Panc1 (cell line): ENCODE results near the gene HDHD2. TPM values are rescaled to one million over a fixed set of nuclear protein-coding genes. Genes with fewer than 3 reads are reported as not detected.

Experiments
- ATAC-seq: fragments of 200-7000 bp; cut with Tn5 transposase; 2 replicates; pipeline ENCODE4 v1.9.1; 2020; ENCODE audit warnings: mild to moderate bottlenecking, moderate library complexity
- BruUV-seq: library from RNA; stranded (reverse); fragments of 400-500 nt; replicated peaks from 2 replicates; lab custom pipeline; 2021; lab: Mats Ljungman, UMichigan
- CTCF ChIA-PET: fragments of 300-600 bp; sonication (Branson Sonifier 250); formaldehyde crosslinking; loops from one replicate; lab custom pipeline; 2022; ENCODE audit warnings: antibody characterized with exemption; lab: Charles Lee
- POLR2A ChIA-PET: fragments of 300-600 bp; sonication (Branson Sonifier 250); formaldehyde crosslinking; loops from one replicate; lab custom pipeline; 2022; ENCODE audit warnings: antibody characterized with exemption; lab: Charles Lee
- DNase-seq: peaks from one replicate; pipeline ENCODE4 v3.0.0-alpha.2; 2010; ENCODE audit warnings: low read depth, low spot score
- H3K27ac ChIP-seq: 2 replicates; pipeline ENCODE4 v1.5.1; 2011; ENCODE audit warnings: mild to moderate bottlenecking, low read length, inconsistent platforms
- H3K27me3 ChIP-seq: fragments of 200-500 bp; sonication (Bioruptor generic); 2 replicates; pipeline ENCODE4 v1.6.0; 2014; ENCODE audit warnings: low read length, inconsistent platforms; ENCODE audit not compliant: control insufficient read depth, insufficient read depth
- H3K36me3 ChIP-seq: fragments of 200-500 bp; sonication (Bioruptor generic); 2 replicates; pipeline ENCODE4 v1.5.1; 2014; ENCODE audit warnings: inconsistent platforms, mild to moderate bottlenecking, low read length, moderate library complexity; ENCODE audit not compliant: control insufficient read depth, insufficient read depth
- H3K4me1 ChIP-seq: 2 replicates; pipeline ENCODE4 v1.5.1; 2011; ENCODE audit warnings: inconsistent platforms, mild to moderate bottlenecking, low read length, moderate library complexity; ENCODE audit not compliant: control insufficient read depth, insufficient read depth
- H3K4me3 ChIP-seq, 2 experiments: 2 replicates each; pipeline ENCODE4 v1.5.1; 2011 to 2012; ENCODE audit warnings: low read depth in 2 of 2, low read length in 2 of 2, mild to moderate bottlenecking in 2 of 2, inconsistent platforms in 1 of 2, moderate library complexity in 1 of 2
- H3K9me3 ChIP-seq: fragments of 200-500 bp; sonication (Bioruptor generic); 2 replicates; pipeline ENCODE4 v1.5.1; 2014; ENCODE audit warnings: low read depth, mild to moderate bottlenecking, inconsistent platforms, low read length, moderate library complexity; ENCODE audit not compliant: control insufficient read depth, insufficient read depth
- CTCF ChIP-seq: fragments of 450-650 bp; IDR thresholded peaks from 2 replicates; pipeline ENCODE4 v1.5.1; 2017; ENCODE audit warnings: mild to moderate bottlenecking
- POLR2AphosphoS5 ChIP-seq: IDR thresholded peaks from 2 replicates; pipeline ENCODE4 v1.6.1; 2012; ENCODE audit warnings: mild to moderate bottlenecking, low read depth, low read length, moderate library complexity
- REST ChIP-seq, 2 experiments: IDR thresholded peaks; 2 replicates each; pipeline ENCODE4 v1.6.1; 2011 to 2012; ENCODE audit warnings: low read depth in 2 of 2, control low read depth in 1 of 2, low read length in 1 of 2, mild to moderate bottlenecking in 1 of 2, moderate library complexity in 1 of 2; ENCODE audit not compliant: insufficient read depth in 1 of 2
- SIN3A ChIP-seq: IDR thresholded peaks from 2 replicates; pipeline ENCODE4 v1.6.1; 2012; ENCODE audit warnings: low read depth, mild to moderate bottlenecking, low read length, moderate library complexity, borderline replicate concordance; ENCODE audit not compliant: insufficient read depth
- TCF7L2 ChIP-seq: IDR thresholded peaks from 2 replicates; pipeline ENCODE4 v1.6.1; 2011; ENCODE audit warnings: mild to moderate bottlenecking, low read depth, low read length, inconsistent platforms
- in situ Hi-C: cut with HindIII; loops from 2 replicates; pipeline ENCODE4 v1.10.0; 2016; ENCODE audit warnings: low sequenced_read_pairs, low pct_unique_long_range_greater_than_20kb
- intact Hi-C: fragments of 100-400 bp; cut with micrococcal nuclease; formaldehyde crosslinking; loops from one replicate; pipeline ENCODE4 v1.10.0; 2022; ENCODE audit not compliant: unreplicated experiment
- total RNA-seq: library from RNA; stranded (reverse); gene quantifications from one replicate; pipeline ENCODE4 v1.2.1, GENCODE V29; 2021; ENCODE audit not compliant: unreplicated experiment

HDHD2 gene
- total RNA-seq, 1 experiment from 2014 or later: 24.6 TPM

GRCh38 chr18:47108998-47109405 lies 41.3 kb downstream of the HDHD2 start:
- no peaks in the 10 kb centered on the region; the same call in none of the 2 replicates for H3K36me3 ChIP-seq
- BruUV-seq: no TSS peak
- no peak for ATAC-seq
- H3K4me3 ChIP-seq: no peak overlapping the region
- intact Hi-C loops (no loop called here), in situ Hi-C loops (no loop called here)
- CTCF ChIA-PET: no interaction called here
- no peaks in the 10 kb centered on the region for H3K9me3 ChIP-seq
- no peak overlapping the region for H3K27ac ChIP-seq
- H3K4me1 ChIP-seq: no peaks in the 10 kb centered on the region
- TF ChIP-seq TCF7L2: no peak
- no peak for TF ChIP-seq SIN3A
- TF ChIP-seq REST (IDR thresholded peaks at IDR 0.05; ENCODE audit: insufficient read depth in 1 of 2, low read depth in 2 of 2, low read length in 1 of 2): no peak
- no peak for TF ChIP-seq POLR2AphosphoS5
- no peaks in the 10 kb centered on the region for H3K27me3 ChIP-seq
- DNase-seq: no peak
- POLR2A ChIA-PET: no interaction called here

GRCh38 chr18:47108373-47108772 lies 41.9 kb downstream of the HDHD2 start:
- ATAC-seq: no peak
- Histone ChIP-seq H3K9me3 (no peaks in the 10 kb centered on the region), H3K4me1 (no peaks in the 10 kb centered on the region), H3K27me3 (no peaks in the 10 kb centered on the region), H3K27ac (no peak overlapping the region), H3K4me3 (no peak overlapping the region), H3K36me3 (no peaks in the 10 kb centered on the region; the same call in none of the 2 replicates)
- intact Hi-C loops: no loop called here
- BruUV-seq: no TSS peak
- in situ Hi-C loops: no loop called here
- TF ChIP-seq REST (IDR thresholded peaks at IDR 0.05; ENCODE audit: insufficient read depth in 1 of 2, low read depth in 2 of 2, low read length in 1 of 2) (no peak), CTCF (no peak), SIN3A (no peak), TCF7L2 (no peak), POLR2AphosphoS5 (no peak)
- no peak for DNase-seq
- POLR2A ChIA-PET: no interaction called here
- CTCF ChIA-PET: no interaction called here
